MM.1S (cell line): ENCODE data around the gene TRMT44.

Experiments used
- DNase-seq: peaks from one replicate; pipeline ENCODE4 v3.0.0-alpha.2; 2015
- H2AFZ ChIP-seq: fragments of 300-600 bp; sonication (generic); 2 replicates; pipeline ENCODE4 v1.6.0; 2016; ENCODE audit warnings: antibody characterized with exemption, low read length
- H3F3A ChIP-seq: fragments of 300-600 bp; sonication (generic); 2 replicates; pipeline ENCODE4 v1.6.1; 2016; ENCODE audit warnings: mild to moderate bottlenecking, antibody characterized with exemption, low read length, moderate library complexity, mixed read lengths; ENCODE audit not compliant: insufficient read depth
- H3K27ac ChIP-seq: fragments of 300-600 bp; sonication (generic); 2 replicates; pipeline ENCODE4 v1.5.1; 2016; ENCODE audit warnings: mild to moderate bottlenecking, low read length
- H3K27me3 ChIP-seq: fragments of 300-600 bp; sonication (generic); replicated peaks from 2 replicates; pipeline ENCODE4 v1.6.0; 2016; ENCODE audit warnings: low read length; ENCODE audit not compliant: insufficient read depth
- H3K36me3 ChIP-seq: fragments of 300-600 bp; sonication (generic); replicated peaks from 2 replicates; pipeline ENCODE4 v1.6.1; 2016; ENCODE audit warnings: mild to moderate bottlenecking, low read length, mixed read lengths; ENCODE audit not compliant: insufficient read depth
- H3K4me1 ChIP-seq: fragments of 300-600 bp; sonication (generic); 2 replicates; pipeline ENCODE4 v1.6.1; 2016; ENCODE audit warnings: low read length, mixed read lengths
- H3K4me2 ChIP-seq: fragments of 300-600 bp; sonication (generic); 2 replicates; pipeline ENCODE4 v1.6.0; 2016; ENCODE audit warnings: low read depth, low read length
- H3K4me3 ChIP-seq: fragments of 300-600 bp; sonication (generic); 2 replicates; pipeline ENCODE4 v1.5.1; 2016; ENCODE audit warnings: low read length, mixed read lengths
- H3K79me2 ChIP-seq: fragments of 300-600 bp; sonication (generic); 2 replicates; pipeline ENCODE4 v1.6.1; 2016; ENCODE audit warnings: mixed run types, low read length, mixed read lengths
- H3K9ac ChIP-seq: fragments of 300-600 bp; sonication (generic); 2 replicates; pipeline ENCODE4 v1.6.1; 2016; ENCODE audit warnings: low read length, mixed read lengths
- H3K9me2 ChIP-seq: fragments of 300-600 bp; sonication (generic); replicated peaks from 2 replicates; pipeline ENCODE4 v1.6.1; 2016; ENCODE audit warnings: mild to moderate bottlenecking, low read length, mixed read lengths; ENCODE audit not compliant: insufficient read depth
- H3K9me3 ChIP-seq: fragments of 300-600 bp; sonication (generic); replicated peaks from 2 replicates; pipeline ENCODE4 v1.6.1; 2016; ENCODE audit warnings: mild to moderate bottlenecking, low read length, mixed read lengths; ENCODE audit not compliant: insufficient read depth
- H4K20me1 ChIP-seq: fragments of 300-600 bp; sonication (generic); 2 replicates; pipeline ENCODE4 v1.6.1; 2016; ENCODE audit warnings: mild to moderate bottlenecking, low read length, moderate library complexity, mixed read lengths; ENCODE audit not compliant: insufficient read depth
- EZH2 ChIP-seq: fragments of 300-600 bp; sonication (generic); optimal IDR thresholded peaks from 2 replicates; pipeline ENCODE3; 2017; ENCODE audit warnings: low read depth, mild to moderate bottlenecking, antibody characterized with exemption, low read length, mixed read lengths
- EZH2phosphoT487 ChIP-seq: fragments of 300-600 bp; sonication (generic); IDR thresholded peaks from 2 replicates; pipeline ENCODE4 v1.6.1; 2018; ENCODE audit warnings: antibody characterized with exemption, low read length
- TF ChIP-seq, protein P1 (sequence below): fragments of 300-600 bp; sonication (generic); IDR thresholded peaks from 2 replicates; pipeline ENCODE4 v1.5.1; 2016; ENCODE audit warnings: antibody characterized with exemption, low read length, mixed read lengths

The TRMT44 gene

DNA sequence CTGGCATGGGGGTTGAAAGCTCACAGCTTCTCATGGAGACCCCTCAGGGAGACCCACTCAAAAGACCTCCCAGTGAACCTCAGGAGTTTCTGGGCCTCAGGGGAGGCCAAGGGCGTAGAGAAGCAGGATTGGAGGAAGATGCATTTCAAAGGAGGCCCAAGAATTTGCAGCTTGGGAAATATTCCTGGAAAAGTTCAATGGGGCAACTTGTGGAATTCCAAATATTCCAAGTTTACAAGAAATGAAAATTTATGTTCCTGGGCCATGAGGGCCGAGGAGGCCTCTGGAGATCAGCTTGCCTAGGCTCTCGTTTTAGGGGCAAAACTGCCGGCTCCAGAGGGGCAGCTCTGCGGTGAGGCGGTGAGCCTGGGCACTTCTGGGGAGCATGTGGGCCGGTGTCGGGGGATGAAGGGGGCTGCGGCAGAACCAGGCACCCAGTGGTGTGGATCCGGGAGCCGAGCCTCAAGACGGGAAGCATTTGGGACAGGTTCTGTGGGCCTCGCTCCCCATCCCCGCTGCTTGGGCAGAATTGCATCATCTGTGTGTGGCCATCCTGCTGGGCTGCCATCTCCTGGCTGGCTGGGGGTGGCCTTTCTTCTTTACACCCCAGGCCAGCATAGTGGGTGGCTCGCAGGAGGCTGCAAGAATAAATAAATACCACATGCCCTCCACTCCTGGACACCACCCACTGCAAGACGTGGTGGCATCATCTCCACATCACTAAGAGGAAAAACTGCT is 85.0 kb downstream of the TRMT44 start:
- Histone ChIP-seq H3K36me3 (no peaks in the 10 kb centered on the region), H3K79me2 (no peaks in the 10 kb centered on the region), H3K4me1 (no peaks in the 10 kb centered on the region), H3K9me3 (no peaks in the 10 kb centered on the region), H3K9me2 (no peaks in the 10 kb centered on the region), H3F3A (no peaks in the 10 kb centered on the region), H3K27me3 (peaks cover 55% of the 10 kb centered on the region), H3K4me3 (no peak overlapping the region), H3K4me2 (no peak overlapping the region), H3K9ac (no peak overlapping the region), H2AFZ (no peak overlapping the region), H4K20me1 (no peaks in the 10 kb centered on the region), H3K27ac (no peak overlapping the region)
- TF ChIP-seq, protein P1, sequence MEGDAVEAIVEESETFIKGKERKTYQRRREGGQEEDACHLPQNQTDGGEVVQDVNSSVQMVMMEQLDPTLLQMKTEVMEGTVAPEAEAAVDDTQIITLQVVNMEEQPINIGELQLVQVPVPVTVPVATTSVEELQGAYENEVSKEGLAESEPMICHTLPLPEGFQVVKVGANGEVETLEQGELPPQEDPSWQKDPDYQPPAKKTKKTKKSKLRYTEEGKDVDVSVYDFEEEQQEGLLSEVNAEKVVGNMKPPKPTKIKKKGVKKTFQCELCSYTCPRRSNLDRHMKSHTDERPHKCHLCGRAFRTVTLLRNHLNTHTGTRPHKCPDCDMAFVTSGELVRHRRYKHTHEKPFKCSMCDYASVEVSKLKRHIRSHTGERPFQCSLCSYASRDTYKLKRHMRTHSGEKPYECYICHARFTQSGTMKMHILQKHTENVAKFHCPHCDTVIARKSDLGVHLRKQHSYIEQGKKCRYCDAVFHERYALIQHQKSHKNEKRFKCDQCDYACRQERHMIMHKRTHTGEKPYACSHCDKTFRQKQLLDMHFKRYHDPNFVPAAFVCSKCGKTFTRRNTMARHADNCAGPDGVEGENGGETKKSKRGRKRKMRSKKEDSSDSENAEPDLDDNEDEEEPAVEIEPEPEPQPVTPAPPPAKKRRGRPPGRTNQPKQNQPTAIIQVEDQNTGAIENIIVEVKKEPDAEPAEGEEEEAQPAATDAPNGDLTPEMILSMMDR, result no peak
- TF ChIP-seq EZH2 (no peak), EZH2phosphoT487 (no peak)
- no peak for DNase-seq
